Activated CD8-positive, alpha-beta memory T cell treated with anti-CD3 and anti-CD28 coated beads, Interleukin-2, amount 50 U/mL, for 1 hour (primary cell): ENCODE measurements around the gene IL17B.

ENCODE experiments used
- DNase-seq: peaks from one replicate; pipeline ENCODE4 v3.0.0-alpha.2; 2020; ENCODE audit errors: extremely low read depth

IL17B gene

GRCh38 chr5:149414405-149415065 lies 35.4 kb upstream of the IL17B start:
- no peak for DNase-seq

- DNase-seq: no peak
Observed at GRCh38 chr5:149413477-149414210, 34.6 kb upstream of the IL17B start.

- no peak for DNase-seq
Observed at GRCh38 chr5:149412783-149413476, 33.8 kb upstream of the IL17B start.

GRCh38 chr5:149411738-149412519 lies 32.8 kb upstream of the IL17B start:
- no peak for DNase-seq

- DNase-seq: no peak
Observed at GRCh38 chr5:149410721-149411432, 31.8 kb upstream of the IL17B start.

GRCh38 chr5:149410071-149410470 lies 31.0 kb upstream of the IL17B start:
- no peak for DNase-seq

- no peak for DNase-seq
Observed at GRCh38 chr5:149409268-149409948, 30.3 kb upstream of the IL17B start.

- no peak for DNase-seq
Observed at GRCh38 chr5:149408252-149409099, 29.4 kb upstream of the IL17B start.

GRCh38 chr5:149407323-149408251 lies 28.5 kb upstream of the IL17B start:
- no peak for DNase-seq

GRCh38 chr5:149406979-149407306 lies 27.9 kb upstream of the IL17B start:
- no peak for DNase-seq

GRCh38 chr5:149406203-149406978 lies 27.3 kb upstream of the IL17B start:
- no peak for DNase-seq

- DNase-seq: no peak
Observed at GRCh38 chr5:149405550-149406202, 26.6 kb upstream of the IL17B start.

GRCh38 chr5:149404746-149405549 lies 25.9 kb upstream of the IL17B start:
- DNase-seq: no peak

- no peak for DNase-seq
Observed at GRCh38 chr5:149403923-149404745, 25.0 kb upstream of the IL17B start.

GRCh38 chr5:149402291-149402690 lies 23.2 kb upstream of the IL17B start:
- DNase-seq: no peak

- DNase-seq: no peak
Observed at GRCh38 chr5:149401051-149401450, 22.0 kb upstream of the IL17B start.
